ENCODE measurements around the gene AXIN1. TPM values are rescaled to one million over a fixed set of nuclear protein-coding genes. Genes with fewer than 3 reads are reported as not detected.

The AXIN1 gene
- total RNA-seq, 1 donor from 2014 or later: 30.6 TPM

- no peak overlapping the region for H3K4me3 Mint-ChIP-seq
- no peaks in the 10 kb centered on the region for H3K36me3 Mint-ChIP-seq
- peaks cover 7% of the 10 kb centered on the region for H3K4me1 Mint-ChIP-seq (ENCODE audit: unreplicated experiment)
These were observed 19.9 kb upstream of the AXIN1 start for GRCh38 chr16:372302-372983.

GRCh38 chr16:371515-372301 lies 19.2 kb upstream of the AXIN1 start:
- no peak for TF ChIP-seq CTCF (conservative IDR thresholded peaks at IDR 0.05)
- Mint-ChIP-seq H3K9me3 (no peaks in the 10 kb centered on the region), H3K4me1 (ENCODE audit: unreplicated experiment) (peaks cover 7% of the 10 kb centered on the region), H3K4me3 (no peak overlapping the region), H3K27ac (peak overlapping the region; percentile 53), H3K27me3 (no peaks in the 10 kb centered on the region), H3K36me3 (peaks cover 3% of the 10 kb centered on the region)
- DNase-seq (ENCODE audit: extremely low spot score, unreplicated experiment): no peak

More at GRCh38 chr16:372302-372983, 19.9 kb upstream of the AXIN1 start:
- Mint-ChIP-seq H3K27me3 (no peaks in the 10 kb centered on the region), H3K9me3 (no peaks in the 10 kb centered on the region), H3K27ac (no peak overlapping the region)
- no peak for TF ChIP-seq CTCF (conservative IDR thresholded peaks at IDR 0.05)
- no peak for DNase-seq (ENCODE audit: extremely low spot score, unreplicated experiment)

GRCh38 chr16:370979-371514 lies 18.5 kb upstream of the AXIN1 start:
- Mint-ChIP-seq H3K36me3 (peaks cover 3% of the 10 kb centered on the region), H3K4me3 (peak overlapping the region; percentile 89), H3K4me1 (ENCODE audit: unreplicated experiment) (peaks cover 7% of the 10 kb centered on the region), H3K27ac (peak overlapping the region; percentile 86), H3K27me3 (no peaks in the 10 kb centered on the region), H3K9me3 (no peaks in the 10 kb centered on the region)
- no peak for TF ChIP-seq CTCF (conservative IDR thresholded peaks at IDR 0.05)
- no peak for DNase-seq (ENCODE audit: extremely low spot score, unreplicated experiment)

- no peaks in the 10 kb centered on the region for H3K9me3 Mint-ChIP-seq
- peak within 1 kb of the TSS; percentile 86 for H3K27ac Mint-ChIP-seq
- H3K4me3 Mint-ChIP-seq: peak within 1 kb of the TSS; percentile 89
- DNase-seq (ENCODE audit: extremely low spot score, unreplicated experiment): peak; percentile 94
- no peak for TF ChIP-seq CTCF (conservative IDR thresholded peaks at IDR 0.05)
- peaks cover 3% of the 10 kb centered on the region for H3K36me3 Mint-ChIP-seq
- peaks cover 7% of the 10 kb centered on the region for H3K4me1 Mint-ChIP-seq (ENCODE audit: unreplicated experiment)
- no peaks in the 10 kb centered on the region for H3K27me3 Mint-ChIP-seq
These were observed 17.9 kb upstream of the AXIN1 start, which contains the start of gene MRPL28 for GRCh38 chr16:370443-370842. MRPL28 (minus strand) TSS chr16:370538; CDS start chr16:370218, 320 bp downstream.

GRCh38 chr16:369866-370436 lies 17.4 kb upstream of the AXIN1 start:
- DNase-seq (ENCODE audit: extremely low spot score, unreplicated experiment): no peak
- no peak for TF ChIP-seq CTCF (conservative IDR thresholded peaks at IDR 0.05)
- Mint-ChIP-seq H3K27me3 (no peaks in the 10 kb centered on the region), H3K27ac (peak overlapping the region; percentile 86), H3K9me3 (no peaks in the 10 kb centered on the region), H3K36me3 (peaks cover 3% of the 10 kb centered on the region), H3K4me1 (ENCODE audit: unreplicated experiment) (peaks cover 7% of the 10 kb centered on the region), H3K4me3 (peak overlapping the region; percentile 89)

All from type B pancreatic cell (in vitro differentiated cells).